SU-DHL-6 (cell line): ENCODE results near the gene XPO6.

Source experiments
- EZH2phosphoT487 ChIP-seq: fragments of 200-600 bp; sonication (generic), shearing (Covaris generic); conservative IDR thresholded peaks from 2 replicates; pipeline ENCODE4 v1.6.1; 2018; ENCODE audit warnings: mild to moderate bottlenecking, antibody characterized with exemption, low read length, moderate library complexity, mixed read lengths
- TF ChIP-seq, protein P1 (sequence below): fragments of 200-600 bp; sonication (generic); IDR thresholded peaks from one replicate; pipeline ENCODE4 v1.5.1; 2017; ENCODE audit warnings: antibody characterized with exemption, mild to moderate bottlenecking, low read length, moderate library complexity; ENCODE audit not compliant: insufficient read depth, poor library complexity, severe bottlenecking

DNA sequence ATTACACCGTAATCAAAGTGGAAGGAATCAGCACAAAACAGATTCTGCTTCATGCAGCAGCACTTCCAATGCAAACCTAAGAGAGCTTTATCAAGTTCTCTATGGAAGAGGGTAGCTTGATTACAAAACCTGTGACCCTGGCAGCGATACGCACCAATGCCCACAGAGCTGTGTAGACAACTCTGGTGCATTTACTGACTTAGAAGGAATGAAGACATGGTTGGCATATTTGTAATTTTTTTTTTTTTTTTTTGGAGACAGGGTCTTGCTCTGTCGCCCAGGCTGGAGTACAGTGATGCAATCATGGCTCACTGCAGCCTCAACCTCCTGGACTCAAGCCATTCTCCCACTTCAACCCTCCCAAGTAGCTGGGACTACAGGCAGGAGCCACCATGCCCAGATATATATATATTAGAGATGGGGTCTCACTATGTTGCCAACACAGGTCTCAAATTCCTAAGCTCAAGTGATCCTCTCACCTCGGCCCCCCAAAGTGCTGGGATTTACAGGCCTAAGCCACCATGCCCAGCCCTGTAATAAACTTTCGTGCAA lies 49.4 kb downstream of the XPO6 start:
- TF ChIP-seq, protein P1, sequence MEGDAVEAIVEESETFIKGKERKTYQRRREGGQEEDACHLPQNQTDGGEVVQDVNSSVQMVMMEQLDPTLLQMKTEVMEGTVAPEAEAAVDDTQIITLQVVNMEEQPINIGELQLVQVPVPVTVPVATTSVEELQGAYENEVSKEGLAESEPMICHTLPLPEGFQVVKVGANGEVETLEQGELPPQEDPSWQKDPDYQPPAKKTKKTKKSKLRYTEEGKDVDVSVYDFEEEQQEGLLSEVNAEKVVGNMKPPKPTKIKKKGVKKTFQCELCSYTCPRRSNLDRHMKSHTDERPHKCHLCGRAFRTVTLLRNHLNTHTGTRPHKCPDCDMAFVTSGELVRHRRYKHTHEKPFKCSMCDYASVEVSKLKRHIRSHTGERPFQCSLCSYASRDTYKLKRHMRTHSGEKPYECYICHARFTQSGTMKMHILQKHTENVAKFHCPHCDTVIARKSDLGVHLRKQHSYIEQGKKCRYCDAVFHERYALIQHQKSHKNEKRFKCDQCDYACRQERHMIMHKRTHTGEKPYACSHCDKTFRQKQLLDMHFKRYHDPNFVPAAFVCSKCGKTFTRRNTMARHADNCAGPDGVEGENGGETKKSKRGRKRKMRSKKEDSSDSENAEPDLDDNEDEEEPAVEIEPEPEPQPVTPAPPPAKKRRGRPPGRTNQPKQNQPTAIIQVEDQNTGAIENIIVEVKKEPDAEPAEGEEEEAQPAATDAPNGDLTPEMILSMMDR = no peak
- TF ChIP-seq EZH2phosphoT487 = no peak
